GM19193 (cell line): Measurements from ENCODE around the gene CEACAM19.

ENCODE experiments used
- POLR2A ChIP-seq: IDR thresholded peaks from 4 replicates; pipeline ENCODE4 v1.6.1; 2011; ENCODE audit not compliant: insufficient read depth, insufficient read length; ENCODE audit errors: extremely low read depth

Gene CEACAM19

DNA sequence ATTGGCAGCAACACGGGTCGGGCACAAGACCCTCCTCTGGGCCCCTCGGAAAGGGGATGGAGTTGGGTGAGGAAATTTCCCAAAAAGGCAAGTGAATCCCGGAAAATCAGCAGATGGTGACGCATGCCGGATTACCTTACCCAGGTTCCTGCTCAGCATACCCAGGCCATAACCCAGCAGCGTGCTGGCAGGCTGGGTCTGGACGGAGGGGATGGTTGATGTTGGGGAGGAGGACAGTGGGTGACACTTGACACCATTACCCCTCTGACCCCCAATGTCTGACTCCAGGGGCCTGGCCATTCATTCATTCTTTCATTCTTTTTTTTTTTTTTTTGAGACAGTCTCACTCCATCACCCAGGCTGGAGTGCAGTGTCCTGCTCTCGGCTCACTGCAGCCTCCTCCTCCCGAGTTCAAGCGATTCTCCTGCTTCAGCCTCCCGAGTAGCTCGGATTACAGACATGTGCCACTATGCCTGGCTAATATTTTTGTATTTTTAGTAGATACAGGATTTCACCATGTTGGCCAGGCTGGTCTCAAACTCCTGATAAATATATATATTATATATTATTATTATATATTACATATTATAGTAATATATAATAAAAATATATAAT, 26.8 kb upstream of the CEACAM19 start:
- TF ChIP-seq POLR2A: no peak

- TF ChIP-seq POLR2A: no peak
These were observed 25.8 kb upstream of the CEACAM19 start for GRCh38 chr19:44645407-44646048.

- TF ChIP-seq POLR2A: no peak
These were observed 25.2 kb upstream of the CEACAM19 start for GRCh38 chr19:44646049-44646416.

- TF ChIP-seq POLR2A: no peak
These were observed 24.1 kb upstream of the CEACAM19 start for GRCh38 chr19:44647144-44647543.

DNA sequence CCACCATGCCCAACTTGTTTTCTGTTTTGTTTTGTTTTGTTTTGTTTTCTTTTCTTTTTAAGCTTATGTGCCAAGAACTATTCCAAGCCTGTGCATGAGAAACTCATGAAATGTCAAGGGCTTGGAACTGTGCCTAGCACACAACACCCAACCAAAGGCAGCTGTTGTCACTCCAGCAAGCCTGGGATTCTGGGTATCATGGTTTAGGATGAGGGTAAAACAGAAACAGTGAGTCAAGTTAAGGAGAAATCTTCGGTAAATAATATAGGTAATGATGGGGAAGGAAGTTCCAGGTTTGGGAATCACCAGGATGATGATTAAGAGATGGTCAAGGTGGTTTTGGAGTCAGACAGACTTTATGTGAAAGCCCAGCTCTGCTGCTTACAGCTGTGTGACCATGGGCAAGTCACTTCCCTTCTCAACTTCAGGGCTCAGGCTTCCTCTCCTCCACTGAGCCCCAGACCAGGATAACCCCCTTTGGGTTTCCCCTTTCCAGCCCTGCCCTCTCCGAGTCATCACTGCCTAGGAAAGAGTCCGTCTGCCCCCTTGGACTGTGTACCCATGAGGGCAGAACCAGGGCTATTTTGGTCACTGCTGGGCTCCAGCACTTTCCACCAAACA, 22.5 kb upstream of the CEACAM19 start:
- no peak for TF ChIP-seq POLR2A

DNA sequence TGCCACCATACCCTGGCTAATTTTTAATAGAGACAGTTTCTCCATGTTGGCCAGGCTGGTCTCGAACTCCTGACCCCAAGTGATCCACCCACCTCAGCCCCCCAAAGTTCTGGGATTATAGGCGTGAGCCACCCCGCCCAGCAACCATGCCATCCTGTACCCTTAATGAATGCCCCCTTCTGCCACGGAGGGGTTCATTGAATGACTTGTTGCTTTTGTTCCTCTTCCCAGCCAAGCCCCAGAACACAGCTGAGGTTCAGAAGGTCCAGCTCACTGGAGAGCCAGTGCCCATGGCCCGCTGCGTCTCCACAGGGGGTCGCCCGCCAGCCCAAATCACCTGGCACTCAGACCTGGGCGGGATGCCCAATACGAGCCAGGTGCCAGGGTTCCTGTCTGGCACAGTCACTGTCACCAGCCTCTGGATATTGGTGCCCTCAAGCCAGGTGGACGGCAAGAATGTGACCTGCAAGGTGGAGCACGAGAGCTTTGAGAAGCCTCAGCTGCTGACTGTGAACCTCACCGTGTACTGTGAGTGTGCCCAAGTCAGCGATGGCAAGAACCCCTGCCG, 21.6 kb upstream of the CEACAM19 start:
- TF ChIP-seq POLR2A: no peak

- no peak for TF ChIP-seq POLR2A
These were observed 17.9 kb upstream of the CEACAM19 start for GRCh38 chr19:44653343-44653742.

GRCh38 chr19:44653977-44654774, 17.1 kb upstream of the CEACAM19 start:
- no peak for TF ChIP-seq POLR2A

- no peak for TF ChIP-seq POLR2A
These were observed 13.9 kb upstream of the CEACAM19 start for GRCh38 chr19:44657211-44657921.

- TF ChIP-seq POLR2A: no peak
These were observed 13.1 kb upstream of the CEACAM19 start for GRCh38 chr19:44658069-44658733.

- no peak for TF ChIP-seq POLR2A
These were observed 11.2 kb upstream of the CEACAM19 start for GRCh38 chr19:44660081-44660480.

- TF ChIP-seq POLR2A: no peak
These were observed 10.1 kb upstream of the CEACAM19 start for GRCh38 chr19:44661205-44661604.

DNA sequence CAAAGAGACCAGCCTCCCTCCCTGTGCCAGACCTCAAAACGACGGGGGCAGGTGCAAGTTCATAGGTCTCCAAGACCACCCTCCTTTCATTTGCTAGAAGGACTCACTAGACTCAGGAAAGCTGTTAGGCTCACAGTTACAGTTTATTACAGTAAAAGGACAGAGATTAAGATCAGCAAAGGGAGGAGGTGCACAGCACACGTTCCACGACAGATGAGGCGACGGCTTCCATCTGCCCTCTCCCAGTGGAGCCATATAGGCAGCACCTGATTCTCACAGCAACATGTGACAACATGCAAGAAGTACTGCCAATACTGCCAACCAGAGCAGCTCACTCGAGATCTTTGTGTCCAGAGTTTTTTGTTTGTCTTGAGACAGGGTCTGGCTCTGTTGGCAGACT, 9.4 kb upstream of the CEACAM19 start:
- TF ChIP-seq POLR2A: no peak

DNA sequence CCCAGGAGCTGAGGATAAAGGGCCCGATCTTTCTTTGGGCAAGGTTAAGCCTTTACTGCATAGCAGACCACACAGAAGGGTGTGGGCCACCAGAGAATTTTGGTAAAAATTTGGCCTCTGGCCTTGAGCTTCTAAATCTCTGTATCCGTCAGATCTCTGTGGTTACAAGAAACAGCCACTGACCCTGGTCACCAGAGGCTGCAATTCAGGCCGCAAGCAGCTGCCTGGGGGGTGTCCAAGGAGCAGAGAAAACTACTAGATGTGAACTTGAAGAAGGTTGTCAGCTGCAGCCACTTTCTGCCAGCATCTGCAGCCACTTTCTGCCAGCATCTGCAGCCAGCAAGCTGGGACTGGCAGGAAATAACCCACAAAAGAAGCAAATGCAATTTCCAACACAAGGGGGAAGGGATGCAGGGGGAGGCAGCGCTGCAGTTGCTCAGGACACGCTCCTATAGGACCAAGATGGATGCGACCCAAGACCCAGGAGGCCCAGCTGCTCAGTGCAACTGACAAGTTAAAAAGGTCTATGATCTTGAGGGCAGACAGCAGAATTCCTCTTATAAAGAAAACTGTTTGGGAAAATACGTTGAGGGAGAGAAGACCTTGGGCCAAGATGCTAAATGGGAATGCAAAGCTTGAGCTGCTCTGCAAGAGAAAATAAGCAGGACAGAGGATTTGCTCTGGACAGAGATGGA, 8.4 kb upstream of the CEACAM19 start:
- no peak for TF ChIP-seq POLR2A

GRCh38 chr19:44663996-44664395, 7.3 kb upstream of the CEACAM19 start:
- TF ChIP-seq POLR2A: no peak
